Embryonic facial prominence (tissue), 1 donor: Measurements from ENCODE around the gene CSGALNACT2.

Source experiments
- DNase-seq: peaks from one replicate; pipeline ENCODE4 v3.0.0-alpha.2; 2016; ENCODE audit errors: extremely low spot score

Gene CSGALNACT2

GRCh38 chr10:43202657-43203447 is 64.6 kb downstream of the CSGALNACT2 start:
- no peak for DNase-seq

GRCh38 chr10:43203448-43204041 is 65.3 kb downstream of the CSGALNACT2 start:
- no peak for DNase-seq

- DNase-seq, result no peak
Observed at GRCh38 chr10:43204042-43204942, 66.0 kb downstream of the CSGALNACT2 start.

GRCh38 chr10:43204943-43205671 is 66.9 kb downstream of the CSGALNACT2 start:
- DNase-seq, result no peak

DNA sequence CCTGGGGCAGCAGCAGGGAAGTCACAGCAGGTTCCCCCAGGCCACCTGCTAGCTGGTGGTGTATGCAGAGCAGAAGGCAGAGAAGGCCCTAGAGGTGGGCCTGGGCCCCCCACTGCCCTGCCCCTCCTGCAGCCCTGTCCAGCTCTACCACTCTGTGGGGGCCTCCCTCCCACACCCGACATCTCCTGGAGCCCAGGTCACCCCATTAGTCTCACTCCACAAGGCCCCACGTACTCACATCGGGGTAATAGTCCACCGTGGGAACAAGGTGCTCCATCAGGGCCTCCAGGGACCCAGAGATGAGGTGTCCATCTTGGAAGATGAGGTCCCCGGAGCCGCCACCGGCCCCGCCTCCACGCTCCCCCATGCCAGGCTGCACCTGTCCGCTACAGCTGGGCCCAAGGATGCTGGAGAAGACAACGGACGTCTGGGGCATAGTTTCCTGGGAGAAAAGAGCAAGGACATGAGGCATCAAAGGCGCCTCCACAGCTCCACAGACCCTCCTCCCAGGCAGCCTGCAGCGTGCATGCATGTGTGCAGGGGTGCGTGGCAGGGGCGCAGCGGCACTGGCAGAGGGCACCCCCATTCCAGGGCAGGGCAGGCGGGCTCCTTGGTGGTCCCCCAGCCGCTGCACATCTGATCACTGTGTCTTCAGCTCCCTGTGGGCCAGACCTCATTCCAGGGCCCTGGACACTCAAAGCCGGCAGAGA is 67.6 kb downstream of the CSGALNACT2 start:
- no peak for DNase-seq

GRCh38 chr10:43206391-43207235 is 68.4 kb downstream of the CSGALNACT2 start:
- DNase-seq, result no peak

DNA sequence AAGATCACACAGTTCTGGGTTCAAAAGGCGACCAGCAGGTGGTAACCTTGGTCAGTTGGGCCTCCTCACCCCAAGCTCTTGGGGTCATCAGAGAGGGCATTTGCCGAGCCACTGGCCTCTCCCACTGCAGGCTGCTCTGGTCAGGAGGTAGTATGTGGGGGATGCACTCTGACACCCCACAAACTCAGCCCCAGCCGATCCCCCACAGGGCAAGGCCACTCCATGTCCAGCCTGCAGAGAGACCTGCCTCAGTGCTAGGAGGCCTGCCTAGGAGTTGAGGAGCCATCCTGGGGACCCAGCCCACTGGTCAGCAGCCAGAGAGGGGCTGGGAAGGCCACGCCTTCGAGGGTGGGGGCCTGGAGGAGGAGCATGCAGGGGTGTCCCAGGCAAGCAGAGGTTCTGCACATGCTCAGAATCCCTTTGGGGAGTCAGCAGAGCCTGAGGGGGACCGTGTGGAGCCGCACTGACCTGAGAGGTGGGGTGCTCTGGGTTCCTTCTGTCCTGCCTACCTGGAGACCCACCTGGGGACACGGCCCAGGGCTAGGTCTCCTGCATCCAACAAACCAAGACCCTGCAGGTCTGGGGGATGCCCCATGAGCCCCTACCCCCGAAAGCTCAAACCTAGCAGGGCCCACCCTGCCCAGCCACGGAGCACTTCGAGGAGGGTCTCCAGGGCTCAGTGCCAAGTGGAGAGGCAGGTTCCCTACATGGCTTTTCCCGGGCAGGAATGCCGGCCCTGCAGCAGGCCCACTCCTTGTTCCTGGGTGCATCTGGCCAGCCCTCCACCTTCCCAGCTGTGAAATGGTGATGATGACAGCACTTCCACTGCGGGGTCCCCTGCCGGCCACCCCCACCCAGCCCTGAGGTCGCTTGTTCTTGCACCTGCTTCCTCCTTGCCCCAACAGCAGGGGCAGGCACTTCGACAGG is 70.2 kb downstream of the CSGALNACT2 start:
- no peak for DNase-seq

DNA sequence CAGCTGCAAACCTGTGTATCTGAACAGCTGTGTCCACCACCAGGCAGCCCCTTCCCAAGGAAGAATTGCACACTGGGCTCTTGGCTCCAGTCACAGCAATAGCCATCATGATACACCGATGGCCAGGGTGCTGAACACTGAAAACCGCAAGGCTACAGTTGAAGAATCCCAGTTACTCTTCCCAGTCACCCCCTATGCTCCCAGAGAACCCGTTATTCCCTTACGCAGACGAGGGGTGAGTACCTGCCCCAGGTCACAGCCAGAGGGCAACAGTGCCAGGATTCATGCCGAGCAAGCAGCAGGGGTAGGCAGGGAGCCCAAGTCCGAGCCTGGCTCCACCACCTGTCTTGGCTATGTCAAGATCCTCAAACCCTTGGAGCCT is 70.8 kb downstream of the CSGALNACT2 start:
- no peak for DNase-seq

DNA sequence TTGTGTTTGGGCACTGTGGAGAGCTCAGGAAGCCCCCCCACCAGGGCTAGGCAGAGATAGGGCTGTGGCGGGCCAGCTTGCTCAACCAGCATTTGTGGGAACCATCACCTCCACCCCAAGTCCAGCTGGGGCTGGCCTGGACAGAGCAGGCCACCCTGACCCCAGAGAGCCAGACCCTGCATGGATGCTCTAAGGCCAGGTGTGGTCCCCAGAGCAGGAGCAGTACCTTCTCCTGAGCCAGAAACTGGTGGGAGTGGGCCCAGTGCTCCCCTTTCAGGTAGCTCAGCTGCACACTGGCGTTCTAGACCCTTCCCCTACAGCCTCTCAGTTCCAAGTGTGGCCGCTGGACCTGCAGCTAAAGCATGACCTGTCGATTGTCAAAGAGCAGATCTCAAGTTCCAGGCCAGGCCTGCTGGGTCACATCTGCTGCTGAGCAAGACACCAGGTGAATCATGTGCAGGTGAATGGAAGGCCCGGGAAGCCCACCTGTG is 71.5 kb downstream of the CSGALNACT2 start:
- no peak for DNase-seq

GRCh38 chr10:43210556-43210955 is 72.3 kb downstream of the CSGALNACT2 start:
- DNase-seq, result no peak

DNA sequence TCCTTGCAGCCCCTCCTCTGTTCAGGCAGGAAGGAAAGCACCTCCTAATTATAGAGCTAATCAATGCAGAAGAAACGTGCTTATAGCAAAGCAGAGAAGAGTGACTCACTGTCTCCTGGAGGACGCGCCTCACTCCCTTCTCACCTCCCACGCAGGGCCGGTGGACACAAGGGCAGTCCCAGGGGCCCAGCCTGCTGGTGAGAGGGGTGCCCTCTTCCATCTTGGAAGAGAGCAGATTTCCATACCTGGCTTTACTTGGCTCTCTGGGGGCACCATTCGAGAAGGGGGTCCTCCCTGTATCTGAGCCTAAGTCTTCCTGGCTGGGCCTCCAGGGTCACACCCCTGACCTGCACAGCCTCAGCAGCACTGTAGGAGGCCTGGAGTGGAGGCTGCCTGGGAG is 72.8 kb downstream of the CSGALNACT2 start:
- no peak for DNase-seq

DNA sequence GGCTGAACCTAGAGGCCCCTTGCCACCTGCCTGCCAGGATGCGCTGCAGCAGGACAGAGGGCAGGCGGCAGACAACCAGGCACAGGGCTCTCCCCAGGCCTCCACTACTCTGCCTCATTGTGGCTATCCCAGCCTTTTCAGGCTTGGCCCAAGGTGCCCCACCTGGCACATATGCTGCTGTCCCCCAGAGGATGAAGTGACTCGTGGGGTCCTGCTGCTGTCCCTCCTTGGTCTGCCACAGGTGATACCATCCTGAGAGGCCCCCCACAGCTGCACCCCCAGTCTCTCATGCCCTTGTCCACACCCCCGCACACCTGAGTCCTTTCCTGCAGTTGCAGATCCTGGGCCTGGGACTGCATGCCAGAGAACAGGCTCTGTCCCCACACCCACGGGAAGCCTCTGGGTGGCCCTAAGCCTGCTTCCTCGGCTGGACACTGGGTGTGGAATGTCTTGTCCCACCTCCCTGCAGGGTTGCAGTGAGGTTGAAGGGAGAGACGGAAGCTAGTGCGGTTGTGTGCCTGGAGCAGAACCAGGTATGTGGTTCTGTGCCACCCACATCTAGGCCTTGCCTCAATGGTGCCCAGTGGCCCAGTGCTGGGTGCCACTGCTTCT is 73.3 kb downstream of the CSGALNACT2 start:
- no peak for DNase-seq

DNA sequence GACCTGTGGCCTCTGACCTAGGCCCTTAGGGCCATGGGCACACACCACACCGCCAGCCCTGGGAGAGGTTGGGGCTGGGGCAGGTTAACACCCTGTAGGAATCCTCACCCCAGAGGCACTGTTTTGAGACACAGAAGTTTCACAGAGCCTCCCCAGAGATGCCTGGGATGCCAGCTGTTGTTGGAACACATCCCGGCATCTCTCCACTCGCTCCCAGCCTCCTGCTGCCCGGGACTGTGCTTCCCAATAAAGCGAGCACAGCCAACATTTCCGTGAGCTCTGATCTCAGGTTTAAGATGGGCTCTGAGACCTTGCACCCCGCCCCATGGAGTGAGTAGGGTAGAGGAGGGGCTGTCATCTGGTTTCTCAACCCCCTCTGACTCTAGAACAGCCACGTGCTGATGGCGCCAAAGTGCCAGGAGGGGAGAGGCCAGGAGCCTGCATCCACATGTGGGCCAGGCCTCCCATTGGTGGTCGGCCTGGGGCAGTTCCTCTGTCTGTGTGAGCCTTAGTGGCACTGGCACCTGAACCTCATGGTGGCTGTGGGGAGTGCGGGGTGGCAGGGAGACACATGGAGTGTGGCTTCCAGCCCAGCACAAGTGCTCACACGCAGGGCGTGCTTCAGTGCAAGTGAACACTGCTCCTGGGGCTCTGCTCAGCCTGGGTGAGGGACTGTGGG is 73.9 kb downstream of the CSGALNACT2 start:
- DNase-seq, result no peak

GRCh38 chr10:43214071-43214955 is 76.1 kb downstream of the CSGALNACT2 start:
- no peak for DNase-seq

DNA sequence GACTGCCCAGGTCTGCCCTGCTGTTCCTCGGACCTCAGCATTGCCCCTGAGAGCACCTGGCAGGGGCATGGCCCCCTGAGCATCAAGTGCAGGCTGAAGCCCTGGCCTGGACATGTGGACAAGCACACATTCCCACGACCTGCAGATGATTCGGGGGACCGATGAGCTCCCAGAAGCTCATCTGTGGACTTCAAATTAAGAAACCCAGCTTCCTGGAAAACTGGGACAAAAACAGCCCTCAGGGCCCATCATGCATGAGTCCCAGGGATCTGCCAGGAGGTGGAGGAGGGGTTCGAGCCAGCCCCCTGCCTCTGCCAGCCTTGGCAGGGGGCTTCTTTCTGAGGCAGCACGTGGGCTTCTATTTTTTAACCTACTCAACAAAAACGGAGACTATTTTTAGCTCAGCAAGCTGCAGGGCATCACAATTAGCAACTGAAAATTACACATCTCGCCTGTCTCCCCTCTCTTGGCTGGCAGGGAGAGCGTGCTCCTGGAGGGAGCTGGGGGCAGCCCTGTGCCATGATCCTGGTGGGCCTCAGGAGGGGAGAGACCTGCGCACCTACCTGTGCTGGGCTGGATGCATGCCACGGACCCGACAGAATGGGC is 76.8 kb downstream of the CSGALNACT2 start:
- DNase-seq, result no peak

GRCh38 chr10:43215758-43216455 is 77.7 kb downstream of the CSGALNACT2 start:
- no peak for DNase-seq
